ENCODE measurements around the gene ADAMTS9.

DNA sequence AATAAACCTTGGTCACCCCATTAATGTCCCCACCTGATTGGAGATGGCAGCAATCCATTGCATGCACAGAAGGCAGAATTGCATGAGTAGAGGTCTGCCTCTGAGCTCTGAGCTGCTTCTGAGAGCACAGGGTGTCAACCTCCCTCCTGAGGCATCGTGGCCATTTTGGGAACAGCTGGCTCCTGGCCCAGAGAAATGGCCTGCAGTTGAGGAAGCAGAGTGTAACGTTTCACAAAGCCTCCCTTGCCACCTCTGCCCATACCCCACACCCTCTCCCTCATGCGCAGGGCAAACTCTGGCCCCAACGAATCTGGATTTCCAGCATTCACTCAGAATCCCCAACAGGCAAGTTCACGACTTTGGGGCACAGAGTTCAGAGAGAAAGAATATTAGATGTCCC lies 198.9 kb downstream of the ADAMTS9 start:
- TF ChIP-seq, protein P1, sequence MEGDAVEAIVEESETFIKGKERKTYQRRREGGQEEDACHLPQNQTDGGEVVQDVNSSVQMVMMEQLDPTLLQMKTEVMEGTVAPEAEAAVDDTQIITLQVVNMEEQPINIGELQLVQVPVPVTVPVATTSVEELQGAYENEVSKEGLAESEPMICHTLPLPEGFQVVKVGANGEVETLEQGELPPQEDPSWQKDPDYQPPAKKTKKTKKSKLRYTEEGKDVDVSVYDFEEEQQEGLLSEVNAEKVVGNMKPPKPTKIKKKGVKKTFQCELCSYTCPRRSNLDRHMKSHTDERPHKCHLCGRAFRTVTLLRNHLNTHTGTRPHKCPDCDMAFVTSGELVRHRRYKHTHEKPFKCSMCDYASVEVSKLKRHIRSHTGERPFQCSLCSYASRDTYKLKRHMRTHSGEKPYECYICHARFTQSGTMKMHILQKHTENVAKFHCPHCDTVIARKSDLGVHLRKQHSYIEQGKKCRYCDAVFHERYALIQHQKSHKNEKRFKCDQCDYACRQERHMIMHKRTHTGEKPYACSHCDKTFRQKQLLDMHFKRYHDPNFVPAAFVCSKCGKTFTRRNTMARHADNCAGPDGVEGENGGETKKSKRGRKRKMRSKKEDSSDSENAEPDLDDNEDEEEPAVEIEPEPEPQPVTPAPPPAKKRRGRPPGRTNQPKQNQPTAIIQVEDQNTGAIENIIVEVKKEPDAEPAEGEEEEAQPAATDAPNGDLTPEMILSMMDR (IDR thresholded peaks at IDR 0.05) = no peak
- TF ChIP-seq POLR2A (IDR thresholded peaks at IDR 0.05) = no peak

Measured in heart left ventricle (tissue), 13 donors.